H1 (cell line): ENCODE measurements around the gene DRC3. TPM values are rescaled to one million over a fixed set of nuclear protein-coding genes. Genes with fewer than 3 reads are reported as not detected.

ENCODE experiments used
- CTCF ChIA-PET: fragments of 300-600 bp; sonication (Branson Sonifier 250); formaldehyde crosslinking; loops from one replicate; lab custom pipeline; 2021; ENCODE audit not compliant: partially characterized antibody; lab: Charles Lee
- POLR2A ChIA-PET: fragments of 300-600 bp; sonication (Branson Sonifier 250); formaldehyde crosslinking; loops from one replicate; lab custom pipeline; 2021; ENCODE audit warnings: inconsistent platforms; ENCODE audit not compliant: partially characterized antibody; lab: Charles Lee
- DNase-seq, 2 experiments: peaks; one replicate each; pipeline versions ENCODE4 v3.0.0 to v3.0.0-alpha.2; 2010 to 2022; ENCODE audit warnings: low spot score in 2 of 2, low read depth in 1 of 2, mixed read lengths in 1 of 2
- FAIRE-seq: peaks from 2 replicates; lab custom pipeline; 2011; peaks lifted over from hg19 to GRCh38; lab: Jason Lieb, UNC
- H2AFZ ChIP-seq: 2 replicates; pipeline ENCODE4 v1.8.1; 2012; ENCODE audit warnings: low read length, inconsistent platforms
- H2AK5ac ChIP-seq: 2 replicates; pipeline ENCODE4 v1.6.1; 2013; ENCODE audit warnings: low read depth, low read length
- H2BK120ac ChIP-seq: replicated peaks from 2 replicates; pipeline ENCODE3; 2013; ENCODE audit warnings: low read depth, low read length, inconsistent platforms
- H2BK12ac ChIP-seq: 2 replicates; pipeline ENCODE4 v1.6.1; 2013; ENCODE audit warnings: low read depth, low read length
- H2BK15ac ChIP-seq: 2 replicates; pipeline ENCODE4 v1.6.1; 2013; ENCODE audit warnings: low read length
- H2BK20ac ChIP-seq: 2 replicates; pipeline ENCODE4 v1.6.1; 2013; ENCODE audit warnings: low read length
- H2BK5ac ChIP-seq: 2 replicates; pipeline ENCODE4 v1.6.1; 2013; ENCODE audit warnings: low read depth, low read length
- H3K14ac ChIP-seq: 2 replicates; pipeline ENCODE4 v1.6.1; 2013; ENCODE audit warnings: inconsistent platforms; ENCODE audit not compliant: insufficient read length
- H3K18ac ChIP-seq: 2 replicates; pipeline ENCODE4 v1.6.1; 2013; ENCODE audit warnings: low read length; ENCODE audit errors: extremely low read depth
- H3K23ac ChIP-seq: 2 replicates; pipeline ENCODE4 v1.6.1; 2013; ENCODE audit warnings: inconsistent platforms; ENCODE audit not compliant: insufficient read length
- H3K23me2 ChIP-seq: 2 replicates; pipeline ENCODE4 v1.6.1; 2013; ENCODE audit warnings: low read depth, low read length
- H3K27ac ChIP-seq: 2 replicates; pipeline ENCODE4 v1.6.1; 2011; ENCODE audit warnings: low read depth, low read length, inconsistent platforms
- H3K27me3 ChIP-seq, 4 experiments: replicated peaks in 1 of 4; 1 replicate in 1 of 4; 2 replicates in 3 of 4; pipeline versions ENCODE4 v1.6.1 to v1.8.1; 2011 to 2013; ENCODE audit warnings: low read length in 3 of 4, mild to moderate bottlenecking in 3 of 4, inconsistent platforms in 2 of 4, mixed read lengths in 2 of 4, moderate library complexity in 1 of 4; ENCODE audit not compliant: control insufficient read depth in 3 of 4, insufficient read depth in 3 of 4; ENCODE audit errors: extremely low read depth in 1 of 4
- H3K36me3 ChIP-seq, 4 experiments: 2 replicates each; pipeline versions ENCODE4 v1.6.1 to v1.8.1; 2011 to 2013; ENCODE audit warnings: mild to moderate bottlenecking in 4 of 4, low read length in 3 of 4, moderate library complexity in 2 of 4, control low read depth in 1 of 4, inconsistent platforms in 1 of 4; ENCODE audit not compliant: insufficient read depth in 4 of 4, control insufficient read depth in 2 of 4
- H3K4ac ChIP-seq: replicated peaks from 2 replicates; pipeline ENCODE3; 2013; ENCODE audit warnings: low read length, low read depth, mixed read lengths, inconsistent platforms; ENCODE audit not compliant: insufficient read length
- H3K4me1 ChIP-seq, 4 experiments: replicated peaks in 1 of 4; 1 replicate in 1 of 4; 2 replicates in 3 of 4; pipeline versions ENCODE4 v1.6.1 to v1.8.1; 2011 to 2013; ENCODE audit warnings: low read length in 3 of 4, inconsistent platforms in 2 of 4, mixed read lengths in 1 of 4; ENCODE audit not compliant: insufficient read depth in 4 of 4, control insufficient read depth in 3 of 4
- H3K4me2 ChIP-seq, 2 experiments: 2 replicates each; pipeline versions ENCODE4 v1.6.1 to v1.8.1; 2011 to 2013; ENCODE audit warnings: low read depth in 2 of 2, low read length in 2 of 2, control low read depth in 1 of 2, inconsistent platforms in 1 of 2, mild to moderate bottlenecking in 1 of 2; ENCODE audit not compliant: insufficient read depth in 1 of 2
- H3K4me3 ChIP-seq, 4 experiments: fragments of 200-600, 300-600 bp in 1 of 4; sonication (generic), shearing (Covaris generic), sonication (Bioruptor Twin) in 1 of 4; 2 replicates each; pipeline versions ENCODE4 v1.5.1 to v1.8.1; 2011 to 2016; ENCODE audit warnings: low read length in 4 of 4, low read depth in 3 of 4, control low read depth in 2 of 4, inconsistent platforms in 2 of 4, mild to moderate bottlenecking in 2 of 4, mixed read lengths in 1 of 4, moderate library complexity in 1 of 4; ENCODE audit not compliant: insufficient read depth in 2 of 4; ENCODE audit errors: extremely low read depth in 1 of 4
- H3K56ac ChIP-seq: replicated peaks from 2 replicates; pipeline ENCODE3; 2013; ENCODE audit warnings: low read depth, mild to moderate bottlenecking, mixed read lengths, low read length, inconsistent platforms; ENCODE audit not compliant: insufficient read length
- H3K79me1 ChIP-seq: 2 replicates; pipeline ENCODE4 v1.6.1; 2013; ENCODE audit warnings: low read depth, low read length, control low read depth
- H3K79me2 ChIP-seq, 2 experiments: 2 replicates each; pipeline versions ENCODE4 v1.6.1 to v1.8.1; 2012 to 2013; ENCODE audit warnings: low read length in 2 of 2, mild to moderate bottlenecking in 2 of 2, inconsistent platforms in 1 of 2; ENCODE audit not compliant: insufficient read depth in 2 of 2, control insufficient read depth in 1 of 2
- H3K9ac ChIP-seq, 4 experiments: replicated peaks in 1 of 4; 1 replicate in 1 of 4; 2 replicates in 3 of 4; pipeline versions ENCODE4 v1.6.1 to v1.8.1; 2011 to 2013; ENCODE audit warnings: low read depth in 3 of 4, low read length in 3 of 4, control low read depth in 2 of 4, mild to moderate bottlenecking in 2 of 4, moderate library complexity in 2 of 4, inconsistent platforms in 1 of 4; ENCODE audit errors: extremely low read depth in 1 of 4
- H3K9me3 ChIP-seq, 2 experiments: 2 replicates each; pipeline versions ENCODE4 v1.6.1 to v1.8.1; 2012 to 2013; ENCODE audit warnings: mild to moderate bottlenecking in 2 of 2, moderate library complexity in 2 of 2, control low read depth in 1 of 2, inconsistent platforms in 1 of 2, low read depth in 1 of 2, low read length in 1 of 2, mixed read lengths in 1 of 2; ENCODE audit not compliant: insufficient read depth in 2 of 2
- H4K20me1 ChIP-seq, 2 experiments: replicated peaks in 1 of 2; 2 replicates each; pipeline versions ENCODE3 to v1.8.1; 2011 to 2013; ENCODE audit warnings: inconsistent platforms in 2 of 2, low read length in 2 of 2, mild to moderate bottlenecking in 1 of 2; ENCODE audit not compliant: insufficient read depth in 2 of 2, control insufficient read depth in 1 of 2
- H4K5ac ChIP-seq: 2 replicates; pipeline ENCODE4 v1.6.1; 2013; ENCODE audit warnings: low read length, low read depth, mixed read lengths, inconsistent platforms; ENCODE audit not compliant: insufficient read length
- H4K8ac ChIP-seq: 2 replicates; pipeline ENCODE4 v1.8.0; 2013; ENCODE audit warnings: mild to moderate bottlenecking, moderate library complexity, low read length, inconsistent platforms; ENCODE audit not compliant: insufficient read depth; ENCODE audit errors: extremely low read depth
- H4K91ac ChIP-seq: replicated peaks from 2 replicates; pipeline ENCODE3; 2013; ENCODE audit warnings: low read length, mixed read lengths, inconsistent platforms; ENCODE audit not compliant: insufficient read length
- BCL11A ChIP-seq, 2 experiments: IDR thresholded peaks; one replicate each; pipeline ENCODE4 v1.6.1; 2011; ENCODE audit warnings: low read depth in 2 of 2, low read length in 2 of 2, mild to moderate bottlenecking in 2 of 2
- BRCA1 ChIP-seq: IDR thresholded peaks from 2 replicates; pipeline ENCODE4 v1.6.1; 2012; ENCODE audit warnings: low read depth, low read length, improper control_type of control experiment
- CTCF ChIP-seq, 3 experiments: IDR thresholded peaks; 1 replicate in 2 of 3; 2 replicates in 1 of 3; pipeline versions ENCODE4 v1.5.1 to v1.6.1; 2011; ENCODE audit warnings: low read length in 3 of 3, mild to moderate bottlenecking in 3 of 3, inconsistent platforms in 2 of 3, low read depth in 1 of 3, moderate library complexity in 1 of 3; ENCODE audit not compliant: insufficient read depth in 1 of 3; ENCODE audit errors: control extremely low read depth in 1 of 3
- EGR1 ChIP-seq: IDR thresholded peaks from 2 replicates; pipeline ENCODE4 v1.6.1; 2011; ENCODE audit warnings: low read depth, low read length, borderline replicate concordance
- HDAC2 ChIP-seq, 2 experiments: fragments of 300-600 bp in 1 of 2; sonication (generic) in 1 of 2; IDR thresholded peaks; 2 replicates each; pipeline ENCODE4 v1.6.1; 2011 to 2012; ENCODE audit warnings: low read depth in 2 of 2, low read length in 2 of 2, mild to moderate bottlenecking in 2 of 2, moderate library complexity in 2 of 2, borderline replicate concordance in 1 of 2, inconsistent platforms in 1 of 2
- HDAC6 ChIP-seq: IDR thresholded peaks from one replicate; pipeline ENCODE4 v1.7.1; 2012; ENCODE audit warnings: low read depth, mild to moderate bottlenecking, inconsistent platforms, low read length, moderate library complexity
- POLR2A ChIP-seq, 2 experiments: IDR thresholded peaks; 1 replicate in 1 of 2; 2 replicates in 1 of 2; pipeline ENCODE4 v1.6.1; 2011; ENCODE audit warnings: low read depth in 2 of 2, low read length in 2 of 2, mild to moderate bottlenecking in 2 of 2; ENCODE audit errors: control extremely low read depth in 1 of 2
- SIX5 ChIP-seq: IDR thresholded peaks from 2 replicates; pipeline ENCODE4 v1.6.1; 2011; ENCODE audit warnings: mild to moderate bottlenecking, low read depth, low read length
- SUZ12 ChIP-seq: fragments of 200-600 bp; sonication (generic); IDR thresholded peaks from 2 replicates; pipeline ENCODE4 v1.6.1; 2012; ENCODE audit warnings: mild to moderate bottlenecking, inconsistent platforms, low read length, moderate library complexity, mixed read lengths
- TCF12 ChIP-seq: IDR thresholded peaks from 2 replicates; pipeline ENCODE4 v1.6.1; 2011; ENCODE audit warnings: low read depth, mild to moderate bottlenecking, low read length
- ZNF274 ChIP-seq: IDR thresholded peaks from 2 replicates; pipeline ENCODE4 v1.7.0; 2012; ENCODE audit warnings: low read length, borderline replicate concordance; ENCODE audit errors: extremely low read depth
- WGBS, 2 experiments: shearing (Covaris generic) in 1 of 2; methylation state at CpG; one replicate each; pipeline versions ENCODE4 v1.1.6 to v1.1.7; 2013 to 2015; ENCODE audit warnings: low lambda C conversion rate in 2 of 2, mixed read lengths in 2 of 2, inconsistent platforms in 1 of 2, low coverage in 1 of 2, missing lambda C conversion rate in 1 of 2; ENCODE audit not compliant: insufficient replicate concordance in 2 of 2, insufficient coverage in 1 of 2, insufficient read length in 1 of 2; ENCODE audit errors: extremely low coverage in 1 of 2, missing lambda C conversion rate in 1 of 2; 5-methylcytosine and 5-hydroxymethylcytosine counted together
- polyA plus RNA-seq, 7 experiments: library from polyadenylated mRNA; depleted of rRNA in 3 of 7; stranded (reverse) in 5 of 7; unstranded in 2 of 7; fragments of >200 nt in 5 of 7; fragments of 200-250 nt in 2 of 7; gene quantifications; 1 replicate in 5 of 7; 2 replicates in 1 of 7; 4 replicates in 1 of 7; pipeline versions ENCODE4 v1.2.1 to v1.2.3, GENCODE V29; 2011 to 2013; ENCODE audit warnings: missing spikeins in 2 of 7, mixed read lengths in 2 of 7
- total RNA-seq: library from RNA; stranded (reverse); fragmentation: NEBNext Ultra II Directional; extraction: Animal tissue kit (Norgen Biotek cat#: 25700); gene quantifications from 2 replicates; pipeline ENCODE4 v1.2.1, GENCODE V29; 2021

Gene DRC3
- total and polyA plus RNA-seq, 2 of the 8 experiments (the other 6 are each of a cell fraction or from before 2014, with no cell fraction given), result 0.59 TPM; not detected in 1

- H2AK5ac ChIP-seq, result no peak overlapping the region
- WGBS, 2 experiments, result 76% methylated on average over 2 of the region's 2 CpGs; no CpG with 5 or more reads in 1 of the 2 experiments
- H3K9ac ChIP-seq, result no peak overlapping the region
- H3K23me2 ChIP-seq, result no peaks in the 10 kb centered on the region
- no peak overlapping the region for H3K14ac ChIP-seq
- H3K36me3 ChIP-seq, result no peaks in the 10 kb centered on the region
- no peak overlapping the region for H2BK5ac ChIP-seq
- H3K18ac ChIP-seq, result no peak overlapping the region
- CTCF ChIA-PET, result interaction anchor here (0.6 to 5.4 kb wide), 22 partner anchors 8 to 224 kb away, joined by 3 to 42 read pairs (median 4); no protein-coding TSS in a partner anchor
- no peak overlapping the region for H3K56ac ChIP-seq
- no peak overlapping the region for H2BK20ac ChIP-seq
- H3K4me1 ChIP-seq, result no peaks in the 10 kb centered on the region; a peak in 1 of 7 replicates
- H4K8ac ChIP-seq, result peak overlapping the region; percentile 76; the same call in 1 of the 2 replicates
- no peak overlapping the region for H3K23ac ChIP-seq
- H3K27me3 ChIP-seq, result no peaks in the 10 kb centered on the region; a peak in 1 of 7 replicates
- H3K79me1 ChIP-seq, result no peaks in the 10 kb centered on the region
- no peak overlapping the region for H3K4me3 ChIP-seq
- no peak overlapping the region for H2AFZ ChIP-seq
- TF ChIP-seq ZNF274 (no peak), BCL11A (IDR thresholded peaks at IDR 0.05; ENCODE audit: low read depth in 2 of 2, low read length in 2 of 2) (no peak), CTCF (IDR thresholded peaks at IDR 0.05; ENCODE audit: control extremely low read depth in 1 of 3, insufficient read depth in 1 of 3, low read depth in 1 of 3, low read length in 3 of 3) (no peak), BRCA1 (no peak), HDAC2 (IDR thresholded peaks at IDR 0.05; ENCODE audit: borderline replicate concordance in 1 of 2, low read depth in 2 of 2, low read length in 2 of 2) (no peak), SIX5 (no peak), POLR2A (IDR thresholded peaks at IDR 0.05; ENCODE audit: control extremely low read depth in 1 of 2, low read depth in 2 of 2, low read length in 2 of 2) (no peak), SUZ12 (no peak), HDAC6 (no peak), TCF12 (no peak), EGR1 (no peak)
- H2BK15ac ChIP-seq, result no peak overlapping the region
- H2BK120ac ChIP-seq, result no peak overlapping the region
- FAIRE-seq, result no peak
- H3K79me2 ChIP-seq, result no peaks in the 10 kb centered on the region
- no peaks in the 10 kb centered on the region for H4K20me1 ChIP-seq
- POLR2A ChIA-PET, result interaction anchor here (1.1 kb wide), 1 partner anchor 116 kb away, joined by 3 read pairs; no protein-coding TSS in a partner anchor
- H4K91ac ChIP-seq, result no peak overlapping the region
- H3K4me2 ChIP-seq, result no peak overlapping the region
- no peak overlapping the region for H3K27ac ChIP-seq
- H3K9me3 ChIP-seq, result no peaks in the 10 kb centered on the region
- no peak overlapping the region for H2BK12ac ChIP-seq
- H3K4ac ChIP-seq, result peak overlapping the region; percentile 53
- H4K5ac ChIP-seq, result no peak overlapping the region
- DNase-seq, result no peak
These were observed 12.5 kb downstream of the DRC3 start for GRCh38 chr17:17985153-17985552.
